Measurements from ENCODE around the gene SV2B. TPM values are rescaled to one million over a fixed set of nuclear protein-coding genes. Genes with fewer than 3 reads are reported as not detected.

The SV2B gene
- 1 to 10 TPM in 1 of 2 donors, under 1 TPM in 1; 0.17 to 1.1 TPM for total RNA-seq

- Histone ChIP-seq H3K27me3 (peaks cover 40% of the 10 kb centered on the region), H3K36me3 (no peaks in the 10 kb centered on the region), H3K4me3 (peak within 1 kb of the TSS; percentile 28), H3K4me1 (peaks cover 9% of the 10 kb centered on the region), H3K9ac (ENCODE audit: low read depth in 2 of 2, low read length in 2 of 2) (no peak within 1 kb of the TSS), H3K27ac (no peak within 1 kb of the TSS), H3K9me3 (no peaks in the 10 kb centered on the region)
- intact Hi-C loops (cut with DNase I), result no loop called here
- no peak for DNase-seq
- TF ChIP-seq CTCF (IDR thresholded peaks at IDR 0.05), result no peak
Measured at GRCh38 chr15:91099995-91100813, at the start of gene SV2B. SV2B (plus strand) TSS chr15:91100257; CDS start chr15:91226264, 126,007 bp downstream.

- H3K27ac ChIP-seq, result no peak overlapping the region
- H3K4me3 ChIP-seq, result no peak overlapping the region
- peaks cover 3% of the 10 kb centered on the region for H3K4me1 ChIP-seq
- TF ChIP-seq CTCF (IDR thresholded peaks at IDR 0.05), result no peak
- H3K36me3 ChIP-seq, result no peaks in the 10 kb centered on the region
- DNase-seq, result no peak
- no peaks in the 10 kb centered on the region for H3K9me3 ChIP-seq
- H3K27me3 ChIP-seq, result peaks cover 4% of the 10 kb centered on the region
- intact Hi-C loops (cut with DNase I), result no loop called here
- no peak overlapping the region for H3K9ac ChIP-seq (ENCODE audit: low read depth in 2 of 2, low read length in 2 of 2)
Measured at GRCh38 chr15:91051248-91051647, 48.8 kb upstream of the SV2B start.

- H3K4me1 ChIP-seq, result peaks cover 3% of the 10 kb centered on the region
- no peak overlapping the region for H3K9ac ChIP-seq (ENCODE audit: low read depth in 2 of 2, low read length in 2 of 2)
- no peaks in the 10 kb centered on the region for H3K9me3 ChIP-seq
- peaks cover 6% of the 10 kb centered on the region for H3K27me3 ChIP-seq
- no peak overlapping the region for H3K27ac ChIP-seq
- DNase-seq, result no peak
- no peaks in the 10 kb centered on the region for H3K36me3 ChIP-seq
- TF ChIP-seq CTCF (IDR thresholded peaks at IDR 0.05), result no peak
- no peak overlapping the region for H3K4me3 ChIP-seq
- intact Hi-C loops (cut with DNase I), result no loop called here
Measured at GRCh38 chr15:91054816-91055215, 45.2 kb upstream of the SV2B start.

GRCh38 chr15:91055548-91056331 is 44.3 kb upstream of the SV2B start:
- peak; percentile 46 for TF ChIP-seq CTCF (IDR thresholded peaks at IDR 0.05)
- Histone ChIP-seq H3K9ac (ENCODE audit: low read depth in 2 of 2, low read length in 2 of 2) (no peak overlapping the region), H3K27ac (no peak overlapping the region), H3K36me3 (no peaks in the 10 kb centered on the region), H3K4me1 (no peaks in the 10 kb centered on the region), H3K9me3 (no peaks in the 10 kb centered on the region), H3K4me3 (no peak overlapping the region), H3K27me3 (peaks cover 6% of the 10 kb centered on the region)
- intact Hi-C loops (cut with DNase I), result loop anchor here (2.0 kb wide), 2 partner anchors 169 to 215 kb away; no protein-coding TSS in a partner anchor
- peak; percentile 66 for DNase-seq

- Histone ChIP-seq H3K9me3 (no peaks in the 10 kb centered on the region), H3K9ac (ENCODE audit: low read depth in 2 of 2, low read length in 2 of 2) (no peak overlapping the region), H3K36me3 (no peaks in the 10 kb centered on the region), H3K4me3 (no peak overlapping the region), H3K27me3 (peaks cover 2% of the 10 kb centered on the region), H3K27ac (no peak overlapping the region), H3K4me1 (no peaks in the 10 kb centered on the region)
- no peak for TF ChIP-seq CTCF (IDR thresholded peaks at IDR 0.05)
- intact Hi-C loops (cut with DNase I), result no loop called here
- no peak for DNase-seq
Measured at GRCh38 chr15:91061230-91061629, 38.8 kb upstream of the SV2B start.
